ENCODE results near the gene SLC49A3.
"Not testable (repeated sequence)": the region's sequence is repeated elsewhere in the genome, so short reads cannot be mapped to it uniquely, and the experiment has no call there.

Gene SLC49A3

GRCh38 chr4:681736-682451, 7.1 kb downstream of the SLC49A3 start:
- peak; percentile 51 for DNase-seq (ENCODE audit: low spot score)

GRCh38 chr4:680928-681645, 7.9 kb downstream of the SLC49A3 start:
- DNase-seq (ENCODE audit: low spot score): peak; percentile 53

GRCh38 chr4:680551-680927, 8.4 kb downstream of the SLC49A3 start:
- DNase-seq (ENCODE audit: low spot score): no peak

- no peak for DNase-seq (ENCODE audit: low spot score)
Measured at GRCh38 chr4:680091-680490, 8.9 kb downstream of the SLC49A3 start.

- DNase-seq (ENCODE audit: low spot score): no peak
Measured at GRCh38 chr4:679629-680028, 9.3 kb downstream of the SLC49A3 start.

- DNase-seq (ENCODE audit: low spot score): no peak
Measured at GRCh38 chr4:679104-679481, 9.9 kb downstream of the SLC49A3 start.

GRCh38 chr4:678331-679103, 10.4 kb downstream of the SLC49A3 start:
- no peak for DNase-seq (ENCODE audit: low spot score)

- peak; percentile 24 for DNase-seq (ENCODE audit: low spot score)
Measured at GRCh38 chr4:677431-678293, 11.3 kb downstream of the SLC49A3 start.

GRCh38 chr4:676871-677235, 12.1 kb downstream of the SLC49A3 start:
- DNase-seq (ENCODE audit: low spot score): no peak

- no peak for DNase-seq (ENCODE audit: low spot score)
Measured at GRCh38 chr4:675980-676870, 12.7 kb downstream of the SLC49A3 start.

GRCh38 chr4:675036-675882, 13.7 kb downstream of the SLC49A3 start:
- no peak for DNase-seq (ENCODE audit: low spot score)

GRCh38 chr4:674172-675035, 14.5 kb downstream of the SLC49A3 start, which contains the start of the genes ATP5ME and MYL5:
Gene ATP5ME, minus strand, starts transcription at chr4:674276. Its CDS starts 29 bp downstream, at chr4:674247.
Gene MYL5, plus strand, starts transcription at chr4:674542. Its CDS starts 3,485 bp downstream, at chr4:678027.
- peak; percentile 97 for DNase-seq (ENCODE audit: low spot score)

- no peak for DNase-seq (ENCODE audit: low spot score)
Measured at GRCh38 chr4:673349-674091, 15.4 kb downstream of the SLC49A3 start.

- no peak for DNase-seq (ENCODE audit: low spot score)
Measured at GRCh38 chr4:671769-672168, 17.2 kb downstream of the SLC49A3 start.

- not testable (repeated sequence) for DNase-seq (ENCODE audit: low spot score)
Measured at GRCh38 chr4:669806-670559, 19.0 kb downstream of the SLC49A3 start.

- not testable (repeated sequence) for DNase-seq (ENCODE audit: low spot score)
Measured at GRCh38 chr4:668219-668618, 20.7 kb downstream of the SLC49A3 start.

GRCh38 chr4:667545-667925, 21.4 kb downstream of the SLC49A3 start:
- DNase-seq (ENCODE audit: low spot score): no peak

All from CD4-positive, alpha-beta T cell treated with Interleukin-15 for 4 hours (primary cell).